Tibial nerve (tissue), 4 donors: ENCODE data around the gene AFAP1L1. TPM values are rescaled to one million over a fixed set of nuclear protein-coding genes. Genes with fewer than 3 reads are reported as not detected.

ENCODE experiments used
- DNase-seq, 2 donors: peaks; one replicate each; pipeline ENCODE4 v3.0.0-alpha.2; 2019; ENCODE audit warnings: low spot score in 2 of 2
- H3K27ac ChIP-seq, 4 donors: fragments of 200-600 bp; sonication (generic) in 3 of 4; one replicate each; pipeline ENCODE4 v1.5.1; 2017 to 2019; ENCODE audit warnings: mild to moderate bottlenecking in 1 of 4
- H3K27me3 ChIP-seq, 2 donors: fragments of 200-600 bp; sonication (generic) in 1 of 2; one replicate each; pipeline versions ENCODE4 v1.5.1 to v1.6.0; 2017 to 2019
- H3K36me3 ChIP-seq, 3 donors: fragments of 200-600 bp; sonication (generic); one replicate each; pipeline ENCODE4 v1.5.1; 2018 to 2019
- H3K4me1 ChIP-seq, 4 donors: fragments of 200-600 bp; sonication (generic) in 3 of 4; one replicate each; pipeline ENCODE4 v1.5.1; 2017 to 2019
- H3K4me3 ChIP-seq, 4 donors: fragments of 200-600 bp; sonication (generic) in 3 of 4; one replicate each; pipeline ENCODE4 v1.5.1; 2017 to 2019; ENCODE audit warnings: mild to moderate bottlenecking in 1 of 4, moderate library complexity in 1 of 4
- H3K9me3 ChIP-seq, 4 donors: fragments of 200-600 bp; sonication (generic) in 3 of 4; one replicate each; pipeline ENCODE4 v1.5.1; 2017 to 2019
- CTCF ChIP-seq, 5 experiments: fragments of 200-600 bp in 3 of 5; fragments of 450-650 bp in 2 of 5; sonication (generic) in 3 of 5; IDR thresholded peaks; one replicate each; pipeline ENCODE4 v1.5.1; 2016 to 2019; ENCODE audit warnings: antibody characterized with exemption in 5 of 5, mild to moderate bottlenecking in 3 of 5, moderate library complexity in 2 of 5
- EP300 ChIP-seq, 2 donors: sonication (generic); formaldehyde crosslinking; IDR thresholded peaks; one replicate each; pipeline ENCODE4 v1.6.1; 2017; ENCODE audit warnings: antibody characterized with exemption in 2 of 2, mild to moderate bottlenecking in 1 of 2
- POLR2A ChIP-seq, 2 donors: fragments of 450-650 bp; IDR thresholded peaks; one replicate each; pipeline ENCODE4 v1.6.1; 2017; ENCODE audit warnings: antibody characterized with exemption in 2 of 2, mild to moderate bottlenecking in 2 of 2, moderate library complexity in 2 of 2
- WGBS, 2 donors: methylation state at CpG; one replicate each; pipeline ENCODE4 v1.1.5; 2018; 5-methylcytosine and 5-hydroxymethylcytosine counted together
- total RNA-seq, 4 donors: library from RNA; depleted of rRNA; stranded (reverse); fragments of >200 nt; gene quantifications; one replicate each; pipeline ENCODE4 v1.1.0, GENCODE V29; 2016

Gene AFAP1L1
- total RNA-seq, 4 donors from 2014 or later = 40.8 to 93.5 (median 91.6) TPM

- no peak for TF ChIP-seq POLR2A (IDR thresholded peaks at IDR 0.05)
- no peak for TF ChIP-seq CTCF (IDR thresholded peaks at IDR 0.05)
- no peak for TF ChIP-seq EP300 (IDR thresholded peaks at IDR 0.05)
- 68 to 86% methylated on average over 1 of the region's 1 CpG for WGBS, 2 donors
- DNase-seq = no peak
- no peak overlapping the region for H3K4me3 ChIP-seq
- H3K27me3 ChIP-seq = no peaks in the 10 kb centered on the region
- no peaks in the 10 kb centered on the region for H3K4me1 ChIP-seq
- H3K36me3 ChIP-seq = peaks cover 0 to 87% (median 0%) of the 10 kb centered on the region in 3 donors
- H3K9me3 ChIP-seq = no peaks in the 10 kb centered on the region
- no peak overlapping the region for H3K27ac ChIP-seq
Observed at GRCh38 chr5:149338364-149338763, 66.7 kb downstream of the AFAP1L1 start.

GRCh38 chr5:149340920-149341319 lies 69.3 kb downstream of the AFAP1L1 start:
- no peaks in the 10 kb centered on the region for H3K9me3 ChIP-seq
- peaks cover 0 to 11% (median 0%) of the 10 kb centered on the region in 4 donors for H3K4me1 ChIP-seq
- no peaks in the 10 kb centered on the region for H3K27me3 ChIP-seq
- H3K36me3 ChIP-seq = peaks cover 0 to 61% (median 0%) of the 10 kb centered on the region in 3 donors
- no peak overlapping the region for H3K27ac ChIP-seq
- DNase-seq = no peak
- no peak for TF ChIP-seq CTCF (IDR thresholded peaks at IDR 0.05)
- TF ChIP-seq POLR2A (IDR thresholded peaks at IDR 0.05) = no peak
- no peak for TF ChIP-seq EP300 (IDR thresholded peaks at IDR 0.05)
- WGBS, 2 donors = 68 to 70% methylated on average over 1 of the region's 1 CpG
- no peak overlapping the region for H3K4me3 ChIP-seq

GRCh38 chr5:149341876-149342275 lies 70.2 kb downstream of the AFAP1L1 start:
- no peak overlapping the region for H3K27ac ChIP-seq
- H3K4me3 ChIP-seq = no peak overlapping the region

GRCh38 chr5:149344151-149344550 lies 72.5 kb downstream of the AFAP1L1 start:
- no peaks in the 10 kb centered on the region for H3K27me3 ChIP-seq
- no peaks in the 10 kb centered on the region for H3K9me3 ChIP-seq
- H3K36me3 ChIP-seq = peaks cover 0 to 38% (median 0%) of the 10 kb centered on the region in 3 donors
- no peak overlapping the region for H3K4me3 ChIP-seq
- TF ChIP-seq POLR2A (IDR thresholded peaks at IDR 0.05) (no peak), CTCF (IDR thresholded peaks at IDR 0.05) (no peak), EP300 (IDR thresholded peaks at IDR 0.05) (no peak)
- DNase-seq = no peak
- peaks cover 0 to 26% (median 3%) of the 10 kb centered on the region in 4 donors for H3K4me1 ChIP-seq
- no peak overlapping the region for H3K27ac ChIP-seq
- 81 to 87% methylated on average over 2 of the region's 2 CpGs for whole genome bisulfite sequencing, 2 donors

More at GRCh38 chr5:149341876-149342275, 70.2 kb downstream of the AFAP1L1 start:
- peaks cover 0 to 52% (median 0%) of the 10 kb centered on the region in 3 donors for H3K36me3 ChIP-seq
- H3K9me3 ChIP-seq = no peaks in the 10 kb centered on the region
- DNase-seq = no peak
- H3K27me3 ChIP-seq = no peaks in the 10 kb centered on the region
- TF ChIP-seq POLR2A (IDR thresholded peaks at IDR 0.05) (no peak), EP300 (IDR thresholded peaks at IDR 0.05) (no peak), CTCF (IDR thresholded peaks at IDR 0.05) (no peak)
- H3K4me1 ChIP-seq = peaks cover 0 to 18% (median 3%) of the 10 kb centered on the region in 4 donors

- Histone ChIP-seq H3K36me3 (peaks cover 0 to 38% (median 1%) of the 10 kb centered on the region in 3 donors), H3K9me3 (no peaks in the 10 kb centered on the region), H3K4me1 (peaks cover 0 to 26% (median 3%) of the 10 kb centered on the region in 4 donors), H3K27ac (peak within 1 kb of the TSS; percentile 62 to 84 (median 72)), H3K27me3 (no peaks in the 10 kb centered on the region), H3K4me3 (peak within 1 kb of the TSS; percentile 59 to 83 (median 69))
- TF ChIP-seq EP300 (IDR thresholded peaks at IDR 0.05) (peak; percentile 87 to 88), POLR2A (IDR thresholded peaks at IDR 0.05) (peak; percentile 5 to 55), CTCF (IDR thresholded peaks at IDR 0.05) (peak in 1 of 5 experiments; percentile 40)
- peak; percentile 87 for DNase-seq
- 1% methylated on average over 47 to 52 of the region's 54 CpGs for WGBS, 2 donors
Observed at GRCh38 chr5:149345147-149345891, 73.7 kb downstream of the AFAP1L1 start, which contains the start of gene GRPEL2. TSS of gene GRPEL2 (plus strand) at chr5:149345499. CDS start at chr5:149345540, 41 bp downstream.
